Limb (tissue), 2 donors: Measurements from ENCODE around the gene DRGX.

ENCODE experiments used
- DNase-seq, 2 donors: peaks; one replicate each; pipeline ENCODE4 v3.0.0-alpha.2; 2016; ENCODE audit errors: extremely low spot score in 2 of 2

The DRGX gene

DNA sequence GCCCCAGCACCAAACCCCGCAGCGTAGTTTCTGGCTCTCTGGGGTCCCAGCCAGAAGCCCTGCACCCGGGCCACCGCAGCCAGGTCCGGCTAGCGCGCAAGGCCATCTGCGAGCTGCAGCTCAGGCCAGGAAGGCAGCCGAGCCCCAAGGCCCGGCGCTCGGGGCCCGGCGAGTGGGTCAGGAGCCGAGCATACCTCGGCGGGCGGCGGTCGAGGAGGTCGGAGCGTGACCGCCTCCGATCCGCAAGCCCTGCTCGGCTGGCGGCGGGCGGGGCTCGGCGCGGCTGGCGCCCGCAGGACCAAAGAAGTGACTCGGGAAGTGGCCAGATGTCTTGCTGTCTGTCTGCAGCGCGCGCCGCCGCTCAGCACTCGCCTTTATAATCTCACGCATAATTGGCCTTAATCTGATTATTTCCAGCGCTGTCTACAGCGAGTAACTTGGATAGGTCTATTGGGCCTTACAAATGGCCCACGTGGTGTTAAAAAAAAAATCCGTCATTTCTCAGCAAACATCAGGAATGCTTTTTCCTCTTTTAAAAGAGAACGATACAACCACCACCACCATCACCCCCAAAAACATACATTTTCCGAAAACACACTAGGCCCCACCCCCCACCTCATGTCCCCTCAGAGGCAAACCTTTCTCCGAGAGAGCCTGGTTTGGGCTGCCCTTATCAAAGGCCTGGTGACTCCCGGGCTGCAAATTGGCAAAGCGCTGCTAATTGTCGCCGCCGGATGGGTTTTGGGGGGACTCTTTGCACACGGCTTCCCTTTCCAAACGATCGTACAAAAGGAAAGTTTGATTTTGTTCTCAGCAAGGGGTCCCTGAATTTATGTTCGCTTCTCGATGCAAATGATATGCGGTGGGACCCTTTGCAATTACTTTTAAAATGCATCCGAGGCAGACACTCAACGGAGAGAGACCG is at the start of gene DRGX:
TSS of gene DRGX (minus strand) at position 349 of the 925 bp plus-strand sequence. CDS start 649 bp downstream, outside the sequence.
- DNase-seq: no peak

DNA sequence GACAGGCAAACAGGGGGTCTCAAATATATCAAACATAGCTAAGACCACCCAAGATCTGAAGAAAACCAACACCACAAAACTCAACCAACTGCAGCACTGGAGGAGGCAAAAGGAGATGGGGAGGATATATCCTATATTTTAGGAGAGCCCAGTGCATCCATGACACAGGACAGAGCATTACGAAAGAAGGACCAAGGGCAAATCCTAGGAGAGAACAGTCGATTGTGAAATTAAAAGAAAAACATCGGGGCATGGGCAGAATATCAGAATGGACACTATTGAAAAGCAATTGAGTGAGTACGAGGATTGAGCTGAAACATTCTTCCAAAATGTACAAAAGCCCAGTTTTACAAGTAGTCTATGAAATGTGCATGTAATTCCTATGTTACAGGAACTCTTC is 48.5 kb upstream of the DRGX start:
- no peak for DNase-seq

GRCh38 chr10:49442863-49443262 is 47.0 kb upstream of the DRGX start:
- DNase-seq: no peak

- no peak for DNase-seq
Measured at GRCh38 chr10:49441488-49442476, 45.9 kb upstream of the DRGX start.

DNA sequence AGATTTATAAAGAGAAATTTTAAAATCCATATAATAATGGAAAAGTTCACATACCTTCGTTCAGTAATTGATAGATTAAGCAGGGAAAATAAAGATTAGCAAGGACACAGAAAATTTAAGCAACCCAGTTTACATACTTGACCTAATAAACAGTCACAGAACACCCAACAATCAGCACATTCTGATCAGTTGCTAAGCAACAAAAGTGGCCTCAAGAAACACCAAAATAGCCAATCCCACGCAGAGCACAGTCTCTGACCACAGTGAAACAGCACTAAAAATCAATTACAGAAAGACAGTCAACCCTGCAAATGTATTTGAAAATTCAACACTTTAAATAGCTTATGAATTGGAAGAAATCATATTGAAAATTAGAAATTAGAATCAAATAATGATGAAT is 39.3 kb upstream of the DRGX start:
- DNase-seq: no peak

- DNase-seq: no peak
Measured at GRCh38 chr10:49433069-49433468, 37.2 kb upstream of the DRGX start.

DNA sequence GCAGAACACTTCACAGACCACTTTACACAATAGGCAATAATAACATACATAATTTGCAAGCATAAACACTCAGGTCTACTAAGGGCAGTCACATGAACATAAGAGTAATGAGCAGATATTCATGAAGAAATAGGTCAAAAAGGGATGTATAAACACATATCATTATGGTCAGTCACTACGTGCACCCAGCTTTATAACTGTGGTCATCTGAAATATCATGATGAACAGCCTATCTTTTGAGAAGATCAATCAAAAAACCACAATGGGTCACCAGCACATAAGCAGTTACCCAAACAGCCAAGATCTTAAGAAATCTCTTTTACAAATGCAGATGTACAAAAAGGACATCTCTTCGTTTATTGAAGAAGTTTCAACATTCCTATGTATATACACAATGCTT is 35.5 kb upstream of the DRGX start:
- DNase-seq: no peak

DNA sequence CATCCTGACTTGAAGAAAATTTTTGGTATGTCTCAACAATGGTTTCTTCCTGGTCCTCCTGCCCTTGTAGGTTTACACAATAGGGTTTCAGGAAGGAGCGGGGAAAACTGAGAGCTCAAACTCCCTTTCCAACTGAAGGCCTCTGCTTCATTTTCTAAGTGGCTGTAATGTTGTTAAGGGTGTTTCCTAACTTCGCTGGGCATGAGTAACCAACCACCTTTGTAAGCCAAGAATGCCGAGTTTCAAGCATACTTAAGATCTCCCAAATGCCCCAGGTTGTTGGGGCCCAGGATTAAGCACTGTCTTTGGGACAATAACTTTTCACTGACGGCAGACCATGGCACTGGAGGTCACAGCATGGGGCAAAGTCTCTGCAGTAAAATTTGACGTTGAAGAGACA is 33.6 kb upstream of the DRGX start:
- no peak for DNase-seq

DNA sequence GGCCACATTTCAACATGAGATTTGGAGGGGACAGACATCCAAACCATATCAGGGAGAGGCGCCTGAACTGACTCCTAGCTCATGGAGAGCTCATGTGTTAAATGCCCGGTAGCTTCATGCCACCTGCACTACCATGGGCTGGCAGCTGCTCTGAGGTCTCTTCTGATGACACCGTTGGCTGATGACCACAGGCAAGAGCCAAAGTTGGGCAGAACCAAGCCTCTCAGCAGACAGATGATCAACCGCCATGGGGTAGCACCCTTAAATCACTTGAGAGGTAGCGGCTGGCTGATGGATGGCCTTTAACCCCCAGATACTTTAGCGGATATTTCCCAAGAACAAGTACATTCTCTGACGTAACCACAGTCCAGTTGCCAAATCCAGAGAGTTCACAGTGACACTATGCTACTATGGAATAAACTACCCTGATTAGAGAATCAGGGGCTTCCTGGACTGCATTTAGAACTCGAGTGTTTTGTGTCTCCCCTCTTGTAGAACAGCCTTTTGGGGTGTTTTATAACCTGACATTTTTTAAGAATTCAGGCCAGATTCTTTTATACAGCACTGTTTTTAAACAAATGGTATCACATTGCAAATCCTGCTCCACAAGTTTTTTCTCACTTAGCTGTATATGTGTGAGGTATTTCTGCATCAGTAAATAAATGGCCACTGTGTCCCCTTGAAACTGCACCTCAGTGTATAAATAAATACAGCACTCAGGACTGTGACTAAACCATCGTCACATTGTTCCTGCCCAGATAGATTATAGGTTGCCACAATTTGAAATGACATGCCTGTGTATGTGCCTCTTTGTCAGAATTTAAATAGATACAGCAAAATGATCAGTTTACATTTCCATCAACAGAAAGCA is 30.8 kb upstream of the DRGX start:
- no peak for DNase-seq

DNA sequence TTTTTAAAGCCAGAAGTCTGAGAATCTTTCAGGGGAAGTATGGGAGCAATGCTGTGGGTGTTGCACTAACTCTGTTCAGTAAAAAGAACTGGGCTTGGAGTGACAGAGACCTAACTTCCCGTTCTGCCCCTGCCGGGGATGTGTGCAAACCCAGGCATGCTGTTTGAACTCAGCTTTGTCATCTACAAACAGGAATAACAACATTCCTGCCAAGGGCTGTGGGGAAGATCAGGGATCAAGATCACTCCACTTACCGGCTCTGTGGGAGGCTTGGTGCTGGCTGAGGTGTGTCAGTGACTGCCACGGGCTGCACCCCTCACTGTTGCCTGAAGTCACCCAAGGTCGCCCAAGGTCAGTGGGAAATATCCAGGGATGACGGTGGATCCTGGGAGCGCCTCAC is 23.1 kb upstream of the DRGX start:
- DNase-seq: no peak

GRCh38 chr10:49418328-49418727 is 22.4 kb upstream of the DRGX start:
- no peak for DNase-seq

DNA sequence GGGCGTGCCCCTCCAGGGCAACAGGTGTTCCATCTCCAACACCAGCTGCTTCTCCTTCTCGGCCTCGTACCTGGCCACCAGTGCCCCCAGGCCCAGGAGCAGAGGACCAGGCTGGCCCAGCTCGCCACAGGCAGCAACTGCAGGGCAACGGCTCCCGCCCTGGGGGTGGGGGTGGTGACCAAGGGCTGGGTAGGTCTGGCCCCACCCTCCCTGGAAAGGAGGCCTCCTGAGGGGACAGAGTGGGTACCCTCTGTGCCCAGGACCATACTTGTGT is 22.1 kb upstream of the DRGX start:
- no peak for DNase-seq

- no peak for DNase-seq
Measured at GRCh38 chr10:49417311-49418052, 21.6 kb upstream of the DRGX start.

DNA sequence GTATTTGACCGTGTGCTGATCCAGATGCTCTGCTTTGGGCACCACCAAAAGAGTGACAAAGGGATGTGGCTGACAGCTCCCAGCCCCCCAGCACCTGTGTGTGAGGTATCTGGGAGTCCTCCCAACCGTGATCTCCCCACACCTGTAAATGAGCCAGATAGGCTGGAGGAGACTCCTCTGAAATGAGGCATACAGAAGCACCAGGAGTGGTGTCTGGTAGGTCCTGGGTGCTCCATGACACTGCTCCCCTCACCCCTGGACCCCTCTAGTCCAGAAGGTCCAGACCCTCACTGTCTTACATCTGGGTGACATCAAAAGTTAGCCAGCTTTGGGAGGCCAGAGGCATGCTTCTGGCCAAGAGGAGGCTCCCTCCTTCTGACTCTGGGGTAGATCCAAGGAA is 20.0 kb upstream of the DRGX start:
- DNase-seq: no peak

GRCh38 chr10:49415109-49415508 is 19.2 kb upstream of the DRGX start:
- no peak for DNase-seq

GRCh38 chr10:49414496-49414895 is 18.6 kb upstream of the DRGX start:
- no peak for DNase-seq

- no peak for DNase-seq
Measured at GRCh38 chr10:49412571-49412970, 16.7 kb upstream of the DRGX start.

DNA sequence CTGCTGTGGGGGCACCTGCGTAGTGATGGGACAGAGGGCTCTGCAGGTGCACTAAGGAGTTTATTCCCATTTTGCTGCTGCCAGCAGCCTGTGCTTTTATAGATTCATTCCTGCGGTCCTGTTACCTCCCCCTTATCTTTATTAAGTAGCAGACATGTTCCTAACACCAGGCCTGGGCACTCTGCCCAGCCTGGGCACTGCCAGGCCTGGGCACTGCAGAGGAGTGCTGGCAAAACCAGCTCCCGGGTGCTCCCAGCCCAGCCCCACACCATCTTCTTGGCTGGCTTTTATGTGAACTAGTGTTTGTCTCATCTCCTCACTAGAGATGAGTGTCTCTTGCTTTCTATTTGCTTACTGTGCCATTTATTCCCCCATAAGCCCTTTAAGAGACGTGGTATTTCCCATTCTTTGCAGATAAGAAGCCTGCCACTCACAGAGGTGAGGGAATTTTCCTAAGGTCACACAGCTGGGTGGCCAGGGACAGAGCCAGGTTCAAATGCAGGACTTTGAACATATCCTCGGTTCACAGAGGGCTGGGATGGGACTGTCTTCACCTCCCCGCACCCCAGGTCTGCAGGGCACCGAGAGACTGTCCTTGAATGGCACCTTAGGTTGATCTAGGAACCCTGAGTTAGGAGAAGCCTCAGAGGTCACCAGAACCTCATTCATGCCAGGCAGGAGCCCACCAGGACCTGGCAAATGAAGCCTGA is 14.6 kb upstream of the DRGX start:
- DNase-seq: no peak

- no peak for DNase-seq
Measured at GRCh38 chr10:49409755-49410154, 13.9 kb upstream of the DRGX start.
